ENCODE results near the gene TXNDC16.

GRCh38 chr14:52405314-52405713 is 147.0 kb downstream of the TXNDC16 start:
- TF ChIP-seq CTCF (tag by site-specific recombination; IDR thresholded peaks at IDR 0.05) (no peak), REST (tag by site-specific recombination; IDR thresholded peaks at IDR 0.05) (no peak), ZNF521 (tag by site-specific recombination; IDR thresholded peaks at IDR 0.05) (no peak), ZNF10 (tag by site-specific recombination; IDR thresholded peaks at IDR 0.05) (no peak), ZNF280C (tag by site-specific recombination; IDR thresholded peaks at IDR 0.05) (no peak), ZFP3 (tag by site-specific recombination; IDR thresholded peaks at IDR 0.05; ENCODE audit: low read depth) (no peak), PRDM2 (tag by site-specific recombination; IDR thresholded peaks at IDR 0.05; ENCODE audit: borderline replicate concordance) (no peak), ZNF26 (tag by site-specific recombination; IDR thresholded peaks at IDR 0.05) (no peak), ZNF513 (tag by site-specific recombination; IDR thresholded peaks at IDR 0.05) (no peak), ZNF514 (tag by site-specific recombination; IDR thresholded peaks at IDR 0.05) (no peak)

Measured in HEK293 (cell line).